NCI-H524 treated with DMSO at 0.1 percent for 48 hours (cell line): ENCODE data around the gene DSTN.

Experiments used
- DNase-seq: peaks from one replicate; lab custom pipeline; 2025; lab: John Stamatoyannopoulos, UW

The DSTN gene

GRCh38 chr20:17583126-17583525, 13.3 kb downstream of the DSTN start:
- DNase-seq, result no peak

- no peak for DNase-seq
Observed at GRCh38 chr20:17584689-17585088, 14.8 kb downstream of the DSTN start.

- no peak for DNase-seq
Observed at GRCh38 chr20:17586250-17586649, 16.4 kb downstream of the DSTN start.

GRCh38 chr20:17587148-17587547, 17.3 kb downstream of the DSTN start:
- no peak for DNase-seq

- DNase-seq, result no peak
Observed at GRCh38 chr20:17587824-17588223, 17.9 kb downstream of the DSTN start.

GRCh38 chr20:17589161-17589834, 19.4 kb downstream of the DSTN start:
- DNase-seq, result no peak

GRCh38 chr20:17590245-17590644, 20.4 kb downstream of the DSTN start:
- DNase-seq, result no peak

GRCh38 chr20:17593902-17594301, 24.0 kb downstream of the DSTN start:
- DNase-seq, result no peak

- DNase-seq, result no peak
Observed at GRCh38 chr20:17594443-17594842, 24.6 kb downstream of the DSTN start.

GRCh38 chr20:17595856-17596255, 26.0 kb downstream of the DSTN start:
- no peak for DNase-seq

- DNase-seq, result no peak
Observed at GRCh38 chr20:17598013-17598550, 28.2 kb downstream of the DSTN start.

- no peak for DNase-seq
Observed at GRCh38 chr20:17601957-17602356, 32.1 kb downstream of the DSTN start.

- no peak for DNase-seq
Observed at GRCh38 chr20:17602493-17602892, 32.6 kb downstream of the DSTN start.

- no peak for DNase-seq
Observed at GRCh38 chr20:17605131-17605660, 35.3 kb downstream of the DSTN start.

GRCh38 chr20:17606001-17606400, 36.1 kb downstream of the DSTN start:
- no peak for DNase-seq

- DNase-seq, result no peak
Observed at GRCh38 chr20:17608701-17609497, 39.0 kb downstream of the DSTN start.

GRCh38 chr20:17609811-17610377, 40.0 kb downstream of the DSTN start:
- DNase-seq, result no peak

GRCh38 chr20:17610566-17611289, 40.9 kb downstream of the DSTN start:
- no peak for DNase-seq

GRCh38 chr20:17611290-17611539, 41.3 kb downstream of the DSTN start:
- DNase-seq, result no peak

- no peak for DNase-seq
Observed at GRCh38 chr20:17611540-17612286, 41.8 kb downstream of the DSTN start.

GRCh38 chr20:17612287-17612991, 42.6 kb downstream of the DSTN start:
- DNase-seq, result no peak
